Endothelial cell of umbilical vein (primary cell): ENCODE measurements around the gene SUSD2. TPM values are rescaled to one million over a fixed set of nuclear protein-coding genes. Genes with fewer than 3 reads are reported as not detected.

ENCODE experiments used
- BruUV-seq: library from RNA; stranded (reverse); fragments of 400-500 nt; replicated peaks from 2 replicates; lab custom pipeline; 2021; lab: Mats Ljungman, UMichigan
- CTCF ChIA-PET: fragments of 300-600, 350-600 bp; sonication (Branson Sonifier 250); formaldehyde crosslinking; loops from one replicate; lab custom pipeline; 2021; ENCODE audit warnings: antibody characterized with exemption, inconsistent platforms; lab: Charles Lee
- POLR2A ChIA-PET: fragments of 300-600, 350-600 bp; sonication (Branson Sonifier 250); formaldehyde crosslinking; loops from one replicate; lab custom pipeline; 2021; ENCODE audit warnings: antibody characterized with exemption, inconsistent platforms; lab: Charles Lee
- DNase-seq: peaks from one replicate; pipeline ENCODE4 v3.0.0-alpha.2; 2011; ENCODE audit warnings: low read depth, low spot score
- FAIRE-seq: peaks from 2 replicates; lab custom pipeline; 2011; peaks lifted over from hg19 to GRCh38; lab: Jason Lieb, UNC
- H2AFZ ChIP-seq: 2 replicates; pipeline ENCODE4 v1.6.0; 2012; ENCODE audit warnings: low read depth, low read length, control low read depth, inconsistent platforms
- H3K27ac ChIP-seq: 2 replicates; pipeline ENCODE4 v1.5.1; 2011; ENCODE audit warnings: low read depth, mild to moderate bottlenecking, control low read depth, low read length, moderate library complexity; ENCODE audit not compliant: insufficient read depth
- H3K27me3 ChIP-seq, 2 experiments: 2 replicates each; pipeline versions ENCODE4 v1.6.0 to v1.6.1; 2011; ENCODE audit warnings: low read length in 2 of 2, mixed read lengths in 1 of 2; ENCODE audit not compliant: control insufficient read depth in 2 of 2, insufficient read depth in 2 of 2
- H3K36me3 ChIP-seq, 2 experiments: 2 replicates in 1 of 2; 3 replicates in 1 of 2; pipeline ENCODE4 v1.5.1; 2011; ENCODE audit warnings: low read length in 2 of 2, mild to moderate bottlenecking in 1 of 2, moderate library complexity in 1 of 2; ENCODE audit not compliant: control insufficient read depth in 2 of 2, insufficient read depth in 2 of 2; ENCODE audit errors: extremely low read depth in 1 of 2
- H3K4me1 ChIP-seq: 3 replicates; pipeline ENCODE4 v1.5.1; 2011; ENCODE audit warnings: mild to moderate bottlenecking, low read length; ENCODE audit not compliant: control insufficient read depth, insufficient read depth; ENCODE audit errors: extremely low read depth
- H3K4me2 ChIP-seq: 2 replicates; pipeline ENCODE4 v1.6.1; 2011; ENCODE audit warnings: low read length, control low read depth, mixed read lengths; ENCODE audit not compliant: insufficient read depth
- H3K4me3 ChIP-seq, 3 experiments: fragments of 200-600 bp in 1 of 3; sonication (generic), shearing (Covaris generic) in 1 of 3; replicated peaks in 1 of 3; 2 replicates each; pipeline ENCODE4 v1.5.1; 2011 to 2016; ENCODE audit warnings: control low read depth in 3 of 3, low read length in 3 of 3, mild to moderate bottlenecking in 2 of 3, inconsistent platforms in 1 of 3, low read depth in 1 of 3, moderate library complexity in 1 of 3; ENCODE audit not compliant: insufficient read depth in 1 of 3
- H3K79me2 ChIP-seq: 2 replicates; pipeline ENCODE4 v1.6.0; 2012; ENCODE audit warnings: low read length, inconsistent platforms; ENCODE audit not compliant: control insufficient read depth, insufficient read depth
- H3K9ac ChIP-seq: replicated peaks from 2 replicates; pipeline ENCODE3; 2011; ENCODE audit warnings: low read length, control low read depth; ENCODE audit not compliant: insufficient read depth; ENCODE audit errors: extremely low read depth
- H3K9me1 ChIP-seq: replicated peaks from 3 replicates; pipeline ENCODE4 v1.6.0; 2011; ENCODE audit warnings: mild to moderate bottlenecking, low read length; ENCODE audit not compliant: control insufficient read depth, insufficient read depth; ENCODE audit errors: extremely low read depth
- H3K9me3 ChIP-seq: replicated peaks from 2 replicates; pipeline ENCODE4 v1.5.1; 2012; ENCODE audit warnings: low read length, inconsistent platforms; ENCODE audit not compliant: control insufficient read depth, insufficient read depth
- H4K20me1 ChIP-seq: replicated peaks from 2 replicates; pipeline ENCODE3; 2011; ENCODE audit warnings: mild to moderate bottlenecking, low read length; ENCODE audit not compliant: control insufficient read depth, insufficient read depth; ENCODE audit errors: extremely low read depth
- EZH2 ChIP-seq: IDR thresholded peaks from 2 replicates; pipeline ENCODE4 v1.6.1; 2012; ENCODE audit warnings: borderline replicate concordance, low read depth, mild to moderate bottlenecking, moderate library complexity, low read length, inconsistent platforms; ENCODE audit not compliant: severe bottlenecking
- FOS ChIP-seq: IDR thresholded peaks from 2 replicates; pipeline ENCODE4 v1.6.1; 2011; ENCODE audit warnings: mild to moderate bottlenecking, low read length, moderate library complexity, borderline replicate concordance; ENCODE audit not compliant: insufficient read depth
- GATA2 ChIP-seq: IDR thresholded peaks from 2 replicates; pipeline ENCODE4 v1.7.0; 2011; ENCODE audit warnings: low read depth, mild to moderate bottlenecking, moderate library complexity, mixed read lengths, low read length; ENCODE audit not compliant: insufficient read length, insufficient read depth
- JUN ChIP-seq: IDR thresholded peaks from 2 replicates; pipeline ENCODE4 v1.6.1; 2011; ENCODE audit warnings: borderline replicate concordance, low read depth; ENCODE audit not compliant: insufficient read length, insufficient read depth
- MYC ChIP-seq: IDR thresholded peaks from one replicate; pipeline ENCODE4 v1.6.1; 2011; ENCODE audit warnings: mild to moderate bottlenecking, low read depth, low read length
- POLR2A ChIP-seq: IDR thresholded peaks from 2 replicates; pipeline ENCODE4 v1.6.1; 2012; ENCODE audit warnings: low read depth, mild to moderate bottlenecking, control low read depth, low read length
- POLR2AphosphoS5 ChIP-seq: IDR thresholded peaks from 2 replicates; pipeline ENCODE4 v1.6.1; 2012; ENCODE audit warnings: low read depth, mild to moderate bottlenecking, control low read depth, low read length, moderate library complexity; ENCODE audit not compliant: insufficient read depth
- dilution Hi-C: fragments of 300-500 bp; cut with MboI; formaldehyde crosslinking; loops from one replicate; pipeline ENCODE4 v1.15.0; 2019; ENCODE audit warnings: low sequenced_read_pairs; ENCODE audit not compliant: extremely low pct_ligation_motif_present
- intact Hi-C: fragments of 100-400 bp; cut with micrococcal nuclease; formaldehyde crosslinking; loops from one replicate; pipeline ENCODE4 v1.10.0; 2022
- polyA plus RNA-seq, 4 experiments: library from polyadenylated mRNA; depleted of rRNA in 3 of 4; stranded (reverse) in 3 of 4; unstranded in 1 of 4; fragments of >200 nt; gene quantifications; 2 replicates each; pipeline versions ENCODE4 v1.2.1 to v1.2.3, GENCODE V29; 2011 to 2012; ENCODE audit warnings: missing spikeins in 1 of 4
- total RNA-seq: library from RNA; stranded (reverse); gene quantifications from 2 replicates; pipeline ENCODE4 v1.2.3, GENCODE V29; 2021
- TF ChIP-seq, protein P1 (sequence below): IDR thresholded peaks from 2 replicates; pipeline ENCODE4 v1.6.1; 2011; ENCODE audit not compliant: insufficient read depth, insufficient read length
- TF ChIP-seq, protein P2 (sequence below), 2 donors: IDR thresholded peaks; 1 replicate in 1 of 2; 2 replicates in 1 of 2; pipeline ENCODE4 v1.5.1; 2011; ENCODE audit warnings: low read length in 2 of 2, mild to moderate bottlenecking in 2 of 2, moderate library complexity in 2 of 2, control low read depth in 1 of 2, inconsistent platforms in 1 of 2, low read depth in 1 of 2; ENCODE audit not compliant: insufficient read depth in 1 of 2; ENCODE audit errors: extremely low read depth in 1 of 2

SUSD2 gene
- total and polyA plus RNA-seq, 2 donors (not counting 3 experiments of a cell fraction or from before 2014, with no cell fraction given): 0.26 to 0.27 TPM

DNA sequence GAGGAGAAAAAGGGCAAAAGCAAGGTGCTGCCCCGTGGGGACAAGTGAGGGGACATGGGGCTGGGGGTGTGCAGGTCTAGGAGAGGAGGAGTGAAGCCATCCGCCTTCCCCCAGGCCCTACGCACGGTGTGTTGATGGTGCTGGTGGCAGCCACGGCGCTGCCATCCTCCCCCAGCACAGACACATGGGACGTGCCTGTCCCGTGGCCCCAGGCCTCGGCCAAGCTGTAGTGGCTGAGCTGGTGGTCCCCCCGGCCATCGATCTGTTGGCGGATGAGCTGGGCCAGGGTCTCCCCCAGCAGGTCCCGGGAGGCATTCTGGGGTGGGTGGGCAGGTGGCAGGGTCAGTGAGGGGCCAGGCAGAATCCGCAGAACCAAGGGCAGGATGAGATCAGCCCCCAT, 44.7 kb downstream of the SUSD2 start:
- Histone ChIP-seq H3K27ac (no peak overlapping the region), H3K79me2 (no peaks in the 10 kb centered on the region), H2AFZ (no peak overlapping the region), H3K9ac (no peak overlapping the region), H3K4me3 (no peak overlapping the region), H3K27me3 (no peaks in the 10 kb centered on the region), H3K9me1 (no peaks in the 10 kb centered on the region), H4K20me1 (no peaks in the 10 kb centered on the region), H3K4me2 (no peak overlapping the region), H3K36me3 (peaks cover 0 to 28% of the 10 kb centered on the region in 2 experiments), H3K9me3 (no peaks in the 10 kb centered on the region), H3K4me1 (no peaks in the 10 kb centered on the region)
- dilution Hi-C loops (no loop called here), intact Hi-C loops (no loop called here)
- ChIA-PET CTCF (interaction anchor here (1.0 kb wide), 1 partner anchor 14 kb away, joined by 3 read pairs; no protein-coding TSS in a partner anchor), POLR2A (no interaction called here)
- no peak for TF ChIP-seq GATA2
- TF ChIP-seq, protein P1, sequence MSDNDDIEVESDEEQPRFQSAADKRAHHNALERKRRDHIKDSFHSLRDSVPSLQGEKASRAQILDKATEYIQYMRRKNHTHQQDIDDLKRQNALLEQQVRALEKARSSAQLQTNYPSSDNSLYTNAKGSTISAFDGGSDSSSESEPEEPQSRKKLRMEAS: no peak
- TF ChIP-seq JUN: no peak
- TF ChIP-seq MYC: no peak
- TF ChIP-seq, protein P2, sequence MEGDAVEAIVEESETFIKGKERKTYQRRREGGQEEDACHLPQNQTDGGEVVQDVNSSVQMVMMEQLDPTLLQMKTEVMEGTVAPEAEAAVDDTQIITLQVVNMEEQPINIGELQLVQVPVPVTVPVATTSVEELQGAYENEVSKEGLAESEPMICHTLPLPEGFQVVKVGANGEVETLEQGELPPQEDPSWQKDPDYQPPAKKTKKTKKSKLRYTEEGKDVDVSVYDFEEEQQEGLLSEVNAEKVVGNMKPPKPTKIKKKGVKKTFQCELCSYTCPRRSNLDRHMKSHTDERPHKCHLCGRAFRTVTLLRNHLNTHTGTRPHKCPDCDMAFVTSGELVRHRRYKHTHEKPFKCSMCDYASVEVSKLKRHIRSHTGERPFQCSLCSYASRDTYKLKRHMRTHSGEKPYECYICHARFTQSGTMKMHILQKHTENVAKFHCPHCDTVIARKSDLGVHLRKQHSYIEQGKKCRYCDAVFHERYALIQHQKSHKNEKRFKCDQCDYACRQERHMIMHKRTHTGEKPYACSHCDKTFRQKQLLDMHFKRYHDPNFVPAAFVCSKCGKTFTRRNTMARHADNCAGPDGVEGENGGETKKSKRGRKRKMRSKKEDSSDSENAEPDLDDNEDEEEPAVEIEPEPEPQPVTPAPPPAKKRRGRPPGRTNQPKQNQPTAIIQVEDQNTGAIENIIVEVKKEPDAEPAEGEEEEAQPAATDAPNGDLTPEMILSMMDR (IDR thresholded peaks at IDR 0.05; ENCODE audit: extremely low read depth in 1 of 2, insufficient read depth in 1 of 2, low read depth in 1 of 2, low read length in 2 of 2): no peak
- TF ChIP-seq POLR2AphosphoS5: no peak
- TF ChIP-seq FOS: no peak
- no peak for TF ChIP-seq POLR2A
- TF ChIP-seq EZH2: no peak
- DNase-seq: no peak
- no peak for FAIRE-seq
- BruUV-seq: no TSS peak
